Activated CD4-positive, alpha-beta T cell treated with anti-CD3 and anti-CD28 coated beads, Interleukin-10, Interleukin-2, amounts not matched to agents 100 ng/mL and 50 ng/mL, durations not matched to agents 16 hours and 8 hours (primary cell): ENCODE results near the gene DUOXA2.
A peak's percentile ranks its signal among the peaks of the same experiment; 100 is the strongest.

Source experiments
- DNase-seq: peaks from one replicate; pipeline ENCODE4 v3.0.0-alpha.2; 2020

Gene DUOXA2

GRCh38 chr15:45138814-45139765, 25.0 kb downstream of the DUOXA2 start:
- DNase-seq: no peak

- DNase-seq: no peak
Observed at GRCh38 chr15:45139770-45140169, 25.6 kb downstream of the DUOXA2 start.

DNA sequence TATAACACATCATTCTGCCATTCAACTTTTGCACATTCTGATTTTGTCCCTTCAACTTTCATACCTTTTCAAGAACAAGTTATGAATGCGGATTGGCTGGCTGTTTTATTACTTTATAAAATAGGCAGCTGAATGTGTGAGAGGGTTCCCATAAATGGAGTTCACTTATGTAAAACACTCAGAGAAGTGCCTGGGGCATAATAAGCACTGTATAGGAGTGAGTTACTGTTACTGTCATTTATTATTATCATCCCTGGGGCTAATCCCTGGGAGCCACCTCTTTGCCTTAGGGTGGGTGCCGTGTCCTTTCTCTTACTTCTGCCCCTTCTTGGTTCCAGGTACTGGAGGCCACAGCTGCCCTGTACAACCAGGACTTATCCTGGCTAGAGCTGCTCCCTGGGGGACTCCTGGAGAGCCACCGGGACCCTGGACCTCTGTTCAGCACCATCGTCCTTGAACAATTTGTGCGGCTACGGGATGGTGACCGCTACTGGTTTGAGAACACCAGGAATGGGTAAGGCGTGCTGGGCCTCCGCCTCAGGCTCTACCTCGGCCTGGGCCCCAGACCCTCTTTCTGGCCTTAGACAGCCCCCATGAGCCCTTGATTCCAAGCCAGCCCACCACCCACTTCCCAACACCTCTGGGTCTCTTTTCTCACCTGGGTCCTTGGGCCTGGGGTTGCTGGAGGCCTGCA, 26.6 kb downstream of the DUOXA2 start:
- no peak for DNase-seq

DNA sequence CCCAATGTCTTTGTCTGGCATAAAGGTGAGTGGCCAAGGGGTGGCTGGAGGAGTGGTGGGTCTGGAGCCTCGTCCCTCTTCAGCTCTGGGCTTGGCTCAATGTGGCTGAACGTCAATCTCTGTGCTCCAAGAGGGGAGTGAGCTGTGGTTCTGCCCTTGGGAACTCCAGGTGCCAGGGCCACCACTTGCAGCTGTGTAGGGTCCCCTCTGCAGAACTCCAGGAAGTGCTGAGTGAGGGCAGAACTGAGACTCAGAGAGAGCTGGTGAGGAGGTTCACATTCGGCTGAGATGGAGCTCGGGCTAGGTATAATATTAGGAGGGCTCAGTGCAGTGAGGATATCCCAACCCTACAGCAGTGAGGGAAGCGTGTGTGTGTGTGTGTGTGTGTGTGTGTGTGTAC, 27.3 kb downstream of the DUOXA2 start:
- no peak for DNase-seq

DNA sequence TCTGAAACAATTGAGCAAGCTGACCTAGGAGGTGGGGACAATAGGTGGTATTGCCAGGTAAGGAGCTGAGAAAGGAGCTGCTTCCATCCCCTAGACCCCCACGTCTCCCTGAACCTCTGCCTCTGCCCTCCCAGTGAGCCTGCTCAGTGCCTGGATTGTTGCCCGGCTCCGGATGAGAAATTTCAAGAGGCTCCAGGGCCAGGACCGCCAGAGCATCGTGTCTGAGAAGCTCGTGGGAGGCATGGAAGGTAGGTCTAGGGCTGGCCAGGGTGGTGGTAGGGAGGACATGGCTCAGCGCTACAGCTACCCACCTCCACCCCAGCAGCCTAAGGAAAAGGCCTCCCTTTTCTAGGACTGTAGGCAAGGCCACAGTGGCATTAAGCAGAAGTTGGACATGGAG, 28.9 kb downstream of the DUOXA2 start:
- DNase-seq: no peak

GRCh38 chr15:45143946-45144345, 29.8 kb downstream of the DUOXA2 start:
- no peak for DNase-seq

- no peak for DNase-seq
Observed at GRCh38 chr15:45144775-45145174, 30.6 kb downstream of the DUOXA2 start.

DNA sequence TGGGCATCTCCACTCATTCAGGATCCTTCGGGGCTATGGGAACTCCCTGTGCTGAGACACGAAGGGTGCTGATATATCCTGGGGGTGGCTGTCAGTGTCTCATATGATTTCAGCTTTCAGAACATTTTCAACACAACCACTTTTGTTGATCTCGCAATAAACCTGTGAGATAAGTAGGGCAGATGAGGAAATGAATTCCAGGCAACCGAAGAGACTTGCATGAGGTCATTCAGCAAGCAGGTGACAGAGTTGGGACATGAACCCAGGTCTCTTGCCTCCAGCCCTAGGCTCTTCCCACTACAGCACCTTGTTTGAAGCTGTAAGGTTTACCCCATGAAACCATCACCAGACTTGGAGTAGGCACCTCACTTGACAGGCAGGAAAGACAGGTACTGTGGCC, 32.3 kb downstream of the DUOXA2 start:
- DNase-seq: no peak

GRCh38 chr15:45147606-45148005, 33.5 kb downstream of the DUOXA2 start:
- no peak for DNase-seq

DNA sequence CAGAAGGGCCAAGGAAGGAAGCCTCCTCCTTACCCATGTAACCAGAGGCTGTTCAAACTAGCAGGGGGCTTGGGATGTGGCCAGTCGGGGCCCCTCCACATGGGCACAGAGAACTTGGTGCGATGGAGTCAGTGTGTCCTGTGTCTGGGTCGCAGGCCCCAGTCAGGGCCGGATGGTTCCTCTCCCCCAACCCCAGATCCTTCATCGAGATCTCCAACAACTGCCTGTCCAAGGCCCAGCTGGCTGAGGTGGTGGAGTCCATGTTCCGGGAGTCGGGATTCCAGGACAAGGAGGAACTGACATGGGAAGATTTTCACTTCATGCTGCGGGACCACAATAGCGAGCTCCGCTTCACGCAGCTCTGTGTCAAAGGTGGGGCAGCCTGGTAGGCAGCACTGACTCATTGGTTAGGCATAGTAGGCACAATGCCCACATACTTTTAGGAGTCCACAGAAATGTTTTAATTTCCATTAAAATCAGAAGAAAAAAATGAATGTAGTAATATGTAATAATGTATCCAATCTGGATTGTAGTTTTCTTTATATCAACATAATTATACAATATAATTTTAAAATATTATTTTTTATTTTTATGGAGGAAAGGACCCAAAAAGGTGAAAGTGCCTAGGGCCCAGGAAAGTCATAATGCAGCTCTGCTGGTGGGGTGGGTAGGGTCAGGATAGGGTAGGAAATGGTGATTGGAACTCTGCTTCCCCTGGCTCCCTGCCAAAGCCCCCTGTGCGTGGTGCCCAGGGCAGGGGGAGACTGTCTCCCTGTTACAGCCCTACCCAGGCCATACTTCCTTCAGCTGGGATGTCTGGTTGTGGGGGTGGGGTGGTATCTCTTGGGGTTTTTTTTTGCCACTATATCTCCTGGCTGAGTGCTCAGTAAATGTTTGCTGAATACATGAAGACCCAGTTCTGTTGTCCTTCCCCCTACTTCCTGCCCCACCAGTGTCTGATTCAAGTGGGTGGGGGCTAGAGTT, 34.2 kb downstream of the DUOXA2 start:
- no peak for DNase-seq

DNA sequence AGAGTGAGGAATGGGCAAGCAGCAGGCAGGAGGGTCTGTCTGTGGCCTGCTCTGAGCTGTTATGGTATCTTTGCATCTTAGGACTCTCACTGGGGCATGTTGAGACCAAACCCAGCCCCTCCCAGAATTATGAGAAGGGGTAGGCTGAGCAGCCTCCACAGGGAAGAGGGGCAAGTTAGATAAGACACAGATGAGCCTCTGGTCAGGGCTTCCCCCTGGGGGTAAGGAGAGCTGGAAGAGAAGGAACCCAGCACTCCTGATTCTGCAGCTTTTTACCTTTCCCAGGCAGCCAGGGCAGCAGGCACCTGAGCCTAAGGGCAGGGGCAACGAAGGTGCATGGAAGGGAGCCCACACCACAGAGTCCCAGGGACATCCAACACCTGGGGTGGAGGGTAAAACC, 34.9 kb downstream of the DUOXA2 start:
- no peak for DNase-seq

DNA sequence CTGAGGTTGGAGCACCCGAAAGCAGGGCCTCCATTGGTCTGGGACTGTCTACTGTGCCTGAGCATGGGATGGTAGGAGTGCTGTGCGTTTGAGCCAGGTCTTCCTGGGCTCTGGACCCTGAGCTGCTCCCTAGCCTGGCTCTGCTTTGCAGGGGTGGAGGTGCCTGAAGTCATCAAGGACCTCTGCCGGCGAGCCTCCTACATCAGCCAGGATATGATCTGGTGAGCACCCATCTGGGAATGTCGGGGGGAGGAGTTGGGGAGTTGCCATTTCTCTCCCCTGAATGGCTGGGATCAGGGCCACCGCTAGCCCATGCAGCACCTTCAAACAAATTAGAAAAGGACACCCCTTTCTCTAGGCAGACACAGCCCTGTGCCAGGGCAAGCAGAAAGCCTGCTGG, 36.4 kb downstream of the DUOXA2 start:
- DNase-seq: no peak

GRCh38 chr15:45150997-45151396, 36.9 kb downstream of the DUOXA2 start:
- DNase-seq: no peak

DNA sequence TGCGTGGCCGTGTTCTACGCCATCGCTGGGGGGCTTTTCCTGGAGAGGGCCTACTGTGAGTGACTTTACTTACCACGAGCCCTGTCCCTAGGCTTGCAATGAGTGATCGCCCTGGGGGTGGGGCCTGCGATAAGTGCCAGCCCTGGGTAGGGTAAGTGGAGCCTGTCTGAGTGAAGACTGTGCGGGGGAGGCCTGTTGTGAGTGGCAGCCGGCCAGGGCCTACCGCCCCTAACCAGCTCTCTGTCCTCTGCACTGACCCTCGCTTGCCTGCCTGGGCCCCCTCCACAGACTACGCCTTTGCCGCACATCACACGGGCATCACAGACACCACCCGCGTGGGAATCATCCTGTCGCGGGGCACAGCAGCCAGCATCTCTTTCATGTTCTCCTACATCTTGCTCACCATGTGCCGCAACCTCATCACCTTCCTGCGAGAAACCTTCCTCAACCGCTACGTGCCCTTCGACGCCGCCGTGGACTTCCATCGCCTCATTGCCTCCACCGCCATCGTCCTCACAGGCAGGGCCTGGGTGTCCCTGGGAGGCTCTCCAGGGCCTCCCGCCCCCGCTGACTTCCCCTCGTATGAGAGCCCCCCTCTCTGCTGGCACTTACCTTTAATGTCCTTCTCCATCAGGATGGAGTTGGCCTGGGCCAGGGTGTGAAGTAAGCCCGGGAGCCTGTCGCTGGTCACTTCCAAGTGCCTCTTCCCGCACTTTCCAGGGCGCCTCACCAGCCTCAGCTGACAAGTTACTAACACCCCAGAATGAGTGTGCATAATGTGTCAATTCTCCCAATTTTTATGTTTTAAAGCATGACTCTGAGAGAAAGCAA, 38.1 kb downstream of the DUOXA2 start:
- DNase-seq: no peak

DNA sequence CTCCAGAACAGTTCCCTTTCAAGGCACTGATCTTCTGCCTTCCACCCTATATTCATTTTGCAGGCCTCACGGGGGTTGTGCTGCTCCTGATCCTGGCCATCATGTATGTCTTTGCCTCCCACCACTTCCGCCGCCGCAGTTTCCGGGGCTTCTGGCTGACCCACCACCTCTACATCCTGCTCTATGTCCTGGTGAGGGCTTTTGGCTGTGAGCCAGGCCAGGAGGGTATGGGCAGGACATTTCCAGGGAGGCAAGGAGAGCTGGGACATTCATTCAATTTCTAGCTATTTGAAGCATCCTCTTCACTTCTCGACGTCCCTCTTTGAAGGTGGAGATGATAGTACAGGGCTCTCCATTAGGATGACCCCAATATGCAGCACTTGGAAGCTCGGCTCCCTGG, 41.6 kb downstream of the DUOXA2 start:
- DNase-seq: no peak

- peak; percentile 21 for DNase-seq
Observed at GRCh38 chr15:45156744-45157455, 42.8 kb downstream of the DUOXA2 start.

DNA sequence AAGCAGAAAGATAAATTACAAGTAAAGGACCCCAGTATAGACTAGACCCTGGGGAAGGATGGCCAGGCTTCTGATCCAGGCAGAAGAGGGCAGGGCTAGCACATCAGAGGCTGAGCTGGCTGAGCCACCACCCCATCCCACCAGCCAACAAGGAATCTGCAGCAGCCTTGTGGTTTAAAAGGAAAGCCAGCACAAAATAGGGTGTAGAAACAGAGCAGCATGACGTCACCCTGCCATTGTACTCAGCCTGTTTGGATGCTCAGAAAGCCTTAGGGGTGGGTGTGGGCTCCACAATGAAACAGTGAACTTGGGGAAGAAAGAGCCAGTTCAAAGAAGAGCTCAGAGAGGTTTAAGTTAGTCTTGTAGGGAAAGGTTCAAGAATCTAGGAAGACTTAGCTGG, 43.8 kb downstream of the DUOXA2 start:
- DNase-seq: peak; percentile 50

GRCh38 chr15:45161666-45162065, 47.5 kb downstream of the DUOXA2 start:
- DNase-seq: no peak

DNA sequence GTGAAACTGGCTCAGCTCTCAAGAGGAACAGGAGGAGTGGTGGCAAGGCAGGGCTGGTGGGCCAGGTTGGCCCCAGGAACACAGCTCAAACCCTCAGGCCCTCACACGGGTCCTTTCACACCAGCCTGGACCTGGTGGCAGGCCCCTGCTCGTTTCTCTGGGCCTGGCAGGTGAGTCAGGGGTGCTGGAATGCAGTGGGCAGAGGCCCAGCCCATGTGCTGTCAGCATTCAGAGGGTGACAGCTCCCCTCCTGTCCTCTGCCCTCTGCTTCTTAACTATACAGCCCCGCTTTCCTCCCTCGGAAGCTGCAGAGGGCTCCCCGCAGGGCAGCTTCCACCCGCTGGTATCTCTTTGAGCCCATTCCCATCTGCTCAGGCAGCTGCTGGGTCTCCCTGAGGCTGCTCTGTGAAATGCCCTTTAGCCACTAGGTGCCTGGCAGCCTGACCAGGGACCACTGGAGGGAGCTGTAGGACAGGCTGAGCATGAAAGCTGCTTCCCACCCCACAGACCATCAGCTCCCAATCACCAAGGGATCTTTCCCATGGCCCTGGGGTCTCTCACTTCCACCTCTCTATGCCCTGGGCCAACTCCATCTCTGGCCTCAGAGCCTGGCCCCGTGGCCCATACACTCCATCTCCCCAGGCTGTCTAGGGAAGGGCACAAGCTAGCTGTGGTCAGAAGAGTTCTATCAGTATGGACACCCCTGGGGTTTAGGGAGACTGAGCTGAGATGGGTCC, 48.8 kb downstream of the DUOXA2 start:
- DNase-seq: peak; percentile 68

DNA sequence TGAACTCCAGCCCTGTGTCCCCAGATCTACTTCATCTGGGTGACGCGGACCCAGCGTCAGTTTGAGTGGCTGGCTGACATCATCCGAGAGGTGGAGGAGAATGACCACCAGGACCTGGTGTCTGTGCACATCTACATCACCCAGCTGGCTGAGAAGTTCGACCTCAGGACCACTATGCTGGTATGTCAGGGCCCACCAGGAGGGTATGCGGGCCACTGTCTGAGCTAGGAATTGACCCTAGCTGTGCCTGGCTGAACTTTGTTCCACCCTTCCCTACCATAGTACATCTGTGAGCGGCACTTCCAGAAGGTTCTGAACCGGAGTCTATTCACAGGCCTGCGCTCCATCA, 49.4 kb downstream of the DUOXA2 start:
- DNase-seq: no peak

DNA sequence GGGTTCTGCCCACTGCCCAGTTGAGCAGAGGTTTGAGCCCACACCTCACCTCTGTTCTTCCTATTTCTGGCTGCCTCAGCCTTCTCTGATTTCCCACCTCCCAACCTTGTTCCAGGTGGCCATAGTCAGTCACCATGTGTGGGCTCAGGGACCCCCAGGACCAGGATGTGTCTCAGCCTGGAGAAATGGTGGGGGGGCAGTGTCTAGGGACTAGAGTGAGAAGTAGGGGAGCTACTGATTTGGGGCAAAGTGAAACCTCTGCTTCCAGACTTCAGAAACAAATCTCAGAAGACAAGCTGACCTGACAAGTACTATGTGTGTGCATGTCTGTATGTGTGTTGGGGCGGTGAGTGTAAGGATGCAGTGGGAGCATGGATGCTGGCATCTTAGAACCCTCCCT, 50.8 kb downstream of the DUOXA2 start:
- no peak for DNase-seq
